GM21447 (cell line): ENCODE data around the gene C1QTNF9.
"Not testable (repeated sequence)": the region's sequence is repeated elsewhere in the genome, so short reads cannot be mapped to it uniquely, and the experiment has no call there.

Experiments
- ATAC-seq: cut with Tn5 transposase; IDR thresholded peaks from one replicate; pipeline ENCODE4 v1.9.1; 2021; ENCODE audit not compliant: unreplicated experiment

Gene C1QTNF9

GRCh38 chr13:24309300-24309699 is at the start of gene C1QTNF9:
Gene C1QTNF9 (plus strand): TSS chr13:24309580. CDS start chr13:24316004, 6,424 bp downstream.
- ATAC-seq: not testable (repeated sequence)

GRCh38 chr13:24261566-24261965 is 47.8 kb upstream of the C1QTNF9 start:
- ATAC-seq: no peak

- no peak for ATAC-seq
Measured at GRCh38 chr13:24263632-24264031, 45.7 kb upstream of the C1QTNF9 start.

- ATAC-seq: peak; percentile 56
Measured at GRCh38 chr13:24264976-24265375, 44.4 kb upstream of the C1QTNF9 start.

- ATAC-seq: no peak
Measured at GRCh38 chr13:24265453-24265852, 43.9 kb upstream of the C1QTNF9 start.

GRCh38 chr13:24267274-24267673 is 42.1 kb upstream of the C1QTNF9 start:
- ATAC-seq: no peak

- no peak for ATAC-seq
Measured at GRCh38 chr13:24267801-24268200, 41.6 kb upstream of the C1QTNF9 start.

GRCh38 chr13:24269821-24270220 is 39.6 kb upstream of the C1QTNF9 start:
- ATAC-seq: no peak

- ATAC-seq: peak; percentile 48
Measured at GRCh38 chr13:24270639-24271141, 38.7 kb upstream of the C1QTNF9 start.

- ATAC-seq: no peak
Measured at GRCh38 chr13:24271231-24271600, 38.2 kb upstream of the C1QTNF9 start.

- ATAC-seq: peak; percentile 42
Measured at GRCh38 chr13:24271601-24272451, 37.6 kb upstream of the C1QTNF9 start.

GRCh38 chr13:24272452-24273161 is 36.8 kb upstream of the C1QTNF9 start:
- no peak for ATAC-seq

GRCh38 chr13:24273926-24274325 is 35.5 kb upstream of the C1QTNF9 start:
- no peak for ATAC-seq

- ATAC-seq: peak; percentile 55
Measured at GRCh38 chr13:24274452-24275021, 34.8 kb upstream of the C1QTNF9 start.

GRCh38 chr13:24275041-24275440 is 34.3 kb upstream of the C1QTNF9 start:
- ATAC-seq: no peak

- ATAC-seq: peak; percentile 18
Measured at GRCh38 chr13:24276306-24276705, 33.1 kb upstream of the C1QTNF9 start.

- no peak for ATAC-seq
Measured at GRCh38 chr13:24276861-24277260, 32.5 kb upstream of the C1QTNF9 start.

GRCh38 chr13:24277761-24278160 is 31.6 kb upstream of the C1QTNF9 start:
- ATAC-seq: no peak

GRCh38 chr13:24279327-24280110 is 29.9 kb upstream of the C1QTNF9 start:
- no peak for ATAC-seq

GRCh38 chr13:24280720-24281119 is 28.7 kb upstream of the C1QTNF9 start:
- peak; percentile 69 for ATAC-seq
